Measurements from ENCODE around the gene PFKFB2.

Gene PFKFB2

GRCh38 chr1:207006914-207007313 lies 46.2 kb upstream of the PFKFB2 start:
- Histone ChIP-seq H3K36me3 (ENCODE audit: control insufficient read depth in 1 of 2, insufficient read depth in 2 of 2, low read depth in 1 of 2, low read length in 2 of 2) (no peaks in the 10 kb centered on the region), H3K79me1 (replicated peaks; ENCODE audit: low read length, poor library complexity, severe bottlenecking) (no peaks in the 10 kb centered on the region), H3K9ac (ENCODE audit: low read length) (no peak overlapping the region), H3K27me3 (ENCODE audit: control insufficient read depth in 1 of 2, insufficient read depth in 1 of 2, low read length in 2 of 2) (peaks cover 0 to 10% of the 10 kb centered on the region in 2 experiments), H3K9me3 (ENCODE audit: control insufficient read depth, low read length) (no peaks in the 10 kb centered on the region), H2BK120ac (ENCODE audit: low read depth, low read length) (no peak overlapping the region), H2AK5ac (ENCODE audit: low read length, severe bottlenecking) (peak overlapping the region; percentile 23), H2BK5ac (ENCODE audit: low read depth, low read length, poor library complexity, severe bottlenecking) (peak overlapping the region; percentile 19), H3K14ac (ENCODE audit: low read length in 2 of 2) (no peak overlapping the region), H2AFZ (ENCODE audit: low read depth, low read length) (no peak overlapping the region), H3K18ac (ENCODE audit: low read depth in 1 of 2, low read length in 2 of 2) (no peak overlapping the region), H3K4me3 (ENCODE audit: insufficient read depth in 1 of 2, low read depth in 1 of 2, low read length in 2 of 2) (no peak overlapping the region), H4K91ac (ENCODE audit: low read length) (no peak overlapping the region), H2BK12ac (ENCODE audit: low read length in 2 of 2) (no peak overlapping the region), H3K4me2 (ENCODE audit: low read length, poor library complexity, severe bottlenecking) (no peak overlapping the region), H3K23ac (ENCODE audit: low read length in 2 of 2) (no peak overlapping the region), H2BK15ac (ENCODE audit: low read depth, poor library complexity, severe bottlenecking) (no peak overlapping the region), H3K4ac (ENCODE audit: low read depth in 1 of 2, low read length in 2 of 2) (no peak overlapping the region), H3K27ac (ENCODE audit: low read length, poor library complexity, severe bottlenecking) (peak overlapping the region; percentile 41), H4K8ac (ENCODE audit: low read length) (no peak overlapping the region), H3K4me1 (ENCODE audit: control insufficient read depth, insufficient read depth, low read depth, low read length) (peaks cover 10% of the 10 kb centered on the region)
- DNase-seq: no peak
- WGBS: 85% methylated on average over 2 of the region's 3 CpGs

DNA sequence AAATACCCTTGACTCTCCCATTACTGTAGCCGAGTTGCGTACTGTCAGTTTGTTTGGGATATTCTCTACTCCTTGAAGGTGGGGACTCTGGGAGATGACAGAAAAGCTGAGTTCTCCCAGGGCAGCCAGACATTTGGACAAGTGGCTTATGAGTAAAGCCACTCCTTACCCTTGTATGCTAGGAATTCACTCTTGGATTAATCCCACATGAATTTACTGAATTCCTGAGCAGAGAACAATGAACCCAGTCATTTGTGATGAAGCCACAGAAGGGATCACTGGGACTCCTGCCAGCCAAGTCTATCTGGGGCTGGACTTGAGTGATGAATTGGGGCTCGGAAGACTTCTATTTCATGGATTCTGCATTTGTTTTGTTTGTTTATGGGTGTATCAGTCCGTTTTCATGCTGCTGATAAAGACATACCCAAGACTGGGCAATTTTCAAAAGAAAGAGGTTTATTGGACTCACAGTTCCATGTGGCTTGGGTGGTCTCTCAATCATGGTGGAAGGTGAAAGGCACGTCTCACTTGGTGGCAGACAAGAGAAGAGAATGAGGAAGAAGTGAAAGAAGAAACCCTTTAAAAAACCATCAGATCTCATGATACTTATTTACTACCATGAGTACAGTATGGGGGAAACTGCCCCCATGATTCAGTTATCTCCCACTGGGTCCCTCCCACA lies 45.6 kb upstream of the PFKFB2 start:
- no peak overlapping the region for H2BK5ac ChIP-seq (ENCODE audit: low read depth, low read length, poor library complexity, severe bottlenecking)
- H3K9me3 ChIP-seq (ENCODE audit: control insufficient read depth, low read length): no peaks in the 10 kb centered on the region
- no peak overlapping the region for H3K4me2 ChIP-seq (ENCODE audit: low read length, poor library complexity, severe bottlenecking)
- no peak overlapping the region for H4K91ac ChIP-seq (ENCODE audit: low read length)
- H2BK15ac ChIP-seq (ENCODE audit: low read depth, poor library complexity, severe bottlenecking): no peak overlapping the region
- H2BK12ac ChIP-seq (ENCODE audit: low read length in 2 of 2): no peak overlapping the region
- H3K23ac ChIP-seq (ENCODE audit: low read length in 2 of 2): no peak overlapping the region
- H2BK120ac ChIP-seq (ENCODE audit: low read depth, low read length): no peak overlapping the region
- H3K14ac ChIP-seq (ENCODE audit: low read length in 2 of 2): no peak overlapping the region
- H3K18ac ChIP-seq (ENCODE audit: low read depth in 1 of 2, low read length in 2 of 2): no peak overlapping the region
- H3K9ac ChIP-seq (ENCODE audit: low read length): no peak overlapping the region
- peak overlapping the region; percentile 41 for H3K27ac ChIP-seq (ENCODE audit: low read length, poor library complexity, severe bottlenecking)
- no peak overlapping the region for H3K4ac ChIP-seq (ENCODE audit: low read depth in 1 of 2, low read length in 2 of 2)
- peaks cover 0 to 10% of the 10 kb centered on the region in 2 experiments for H3K27me3 ChIP-seq (ENCODE audit: control insufficient read depth in 1 of 2, insufficient read depth in 1 of 2, low read length in 2 of 2)
- no peaks in the 10 kb centered on the region for H3K79me1 ChIP-seq (replicated peaks; ENCODE audit: low read length, poor library complexity, severe bottlenecking)
- H2AFZ ChIP-seq (ENCODE audit: low read depth, low read length): no peak overlapping the region
- no peak overlapping the region for H4K8ac ChIP-seq (ENCODE audit: low read length)
- H3K36me3 ChIP-seq (ENCODE audit: control insufficient read depth in 1 of 2, insufficient read depth in 2 of 2, low read depth in 1 of 2, low read length in 2 of 2): no peaks in the 10 kb centered on the region
- DNase-seq: peak; percentile 28
- peaks cover 10% of the 10 kb centered on the region for H3K4me1 ChIP-seq (ENCODE audit: control insufficient read depth, insufficient read depth, low read depth, low read length)
- WGBS: 31% methylated on average over 4 of the region's 5 CpGs
- no peak overlapping the region for H2AK5ac ChIP-seq (ENCODE audit: low read length, severe bottlenecking)
- no peak overlapping the region for H3K4me3 ChIP-seq (ENCODE audit: insufficient read depth in 1 of 2, low read depth in 1 of 2, low read length in 2 of 2)

DNA sequence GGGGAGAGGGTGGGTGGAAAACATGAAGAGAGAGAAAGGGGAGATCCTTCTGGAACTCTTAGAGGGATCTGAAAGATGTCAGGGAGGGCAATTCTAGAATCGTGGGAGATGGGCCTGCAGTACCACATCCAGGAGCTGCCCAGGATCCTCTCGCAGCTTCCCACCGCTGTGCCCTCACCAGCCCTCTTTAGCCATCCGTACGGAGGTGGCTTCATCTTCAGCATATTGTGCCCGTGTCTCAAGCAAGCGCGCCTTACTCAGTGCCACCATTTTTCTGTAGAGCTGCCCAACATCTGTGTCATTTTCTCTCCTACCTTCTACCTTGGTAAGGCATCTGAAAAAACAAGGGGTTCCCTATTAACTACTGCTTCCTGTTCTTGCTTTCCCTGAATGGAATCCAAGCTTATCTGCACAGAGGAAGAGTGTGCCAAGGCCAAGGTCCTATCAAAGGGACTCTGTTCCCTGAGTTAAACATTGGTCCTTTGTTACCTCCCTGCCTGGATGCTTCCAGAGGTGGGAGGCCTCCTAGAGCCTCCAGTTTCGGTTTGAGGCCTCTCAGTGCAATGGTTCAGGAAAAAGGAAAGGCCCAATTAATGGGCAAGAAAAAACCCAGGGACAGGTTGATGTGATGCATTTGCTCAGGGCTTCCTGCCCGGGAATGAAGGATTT lies 43.8 kb upstream of the PFKFB2 start:
- Histone ChIP-seq H2BK120ac (ENCODE audit: low read depth, low read length) (no peak overlapping the region), H2AK5ac (ENCODE audit: low read length, severe bottlenecking) (no peak overlapping the region), H2BK15ac (ENCODE audit: low read depth, poor library complexity, severe bottlenecking) (no peak overlapping the region), H2AFZ (ENCODE audit: low read depth, low read length) (no peak overlapping the region), H3K4me1 (ENCODE audit: control insufficient read depth, insufficient read depth, low read depth, low read length) (peaks cover 10% of the 10 kb centered on the region), H3K4me3 (ENCODE audit: insufficient read depth in 1 of 2, low read depth in 1 of 2, low read length in 2 of 2) (no peak overlapping the region), H3K9me3 (ENCODE audit: control insufficient read depth, low read length) (no peaks in the 10 kb centered on the region), H3K4ac (ENCODE audit: low read depth in 1 of 2, low read length in 2 of 2) (no peak overlapping the region), H3K14ac (ENCODE audit: low read length in 2 of 2) (no peak overlapping the region), H3K36me3 (ENCODE audit: control insufficient read depth in 1 of 2, insufficient read depth in 2 of 2, low read depth in 1 of 2, low read length in 2 of 2) (no peaks in the 10 kb centered on the region), H3K4me2 (ENCODE audit: low read length, poor library complexity, severe bottlenecking) (no peak overlapping the region), H3K79me1 (replicated peaks; ENCODE audit: low read length, poor library complexity, severe bottlenecking) (no peaks in the 10 kb centered on the region), H3K23ac (ENCODE audit: low read length in 2 of 2) (no peak overlapping the region), H4K91ac (ENCODE audit: low read length) (no peak overlapping the region), H3K27me3 (ENCODE audit: control insufficient read depth in 1 of 2, insufficient read depth in 1 of 2, low read length in 2 of 2) (peaks cover 0 to 13% of the 10 kb centered on the region in 2 experiments), H3K18ac (ENCODE audit: low read depth in 1 of 2, low read length in 2 of 2) (no peak overlapping the region), H3K9ac (ENCODE audit: low read length) (no peak overlapping the region), H3K27ac (ENCODE audit: low read length, poor library complexity, severe bottlenecking) (no peak overlapping the region), H2BK12ac (ENCODE audit: low read length in 2 of 2) (no peak overlapping the region), H4K8ac (ENCODE audit: low read length) (no peak overlapping the region), H2BK5ac (ENCODE audit: low read depth, low read length, poor library complexity, severe bottlenecking) (no peak overlapping the region)
- WGBS: 93% methylated on average over 10 of the region's 10 CpGs
- DNase-seq: no peak

DNA sequence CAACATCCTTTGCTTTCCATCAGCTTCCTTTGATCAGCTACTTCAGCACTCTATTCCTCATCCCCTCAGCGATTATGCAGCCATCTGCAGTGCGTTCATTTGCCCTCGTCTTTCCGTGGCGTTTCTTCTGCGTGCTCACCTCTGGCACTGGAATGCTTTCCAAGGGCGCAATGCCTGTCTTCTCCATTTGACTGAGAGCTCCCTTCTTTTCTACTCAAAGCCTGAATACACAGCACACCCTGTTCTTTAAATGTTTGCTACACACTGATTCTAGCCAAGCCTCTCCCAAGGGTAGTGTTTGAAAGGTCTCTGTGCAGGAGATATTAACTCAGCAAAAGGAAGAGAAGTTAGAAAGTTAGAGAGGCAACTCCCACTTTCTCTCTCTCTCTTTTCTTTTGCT lies 43.1 kb upstream of the PFKFB2 start:
- 94% methylated on average over 7 of the region's 7 CpGs for WGBS
- H3K23ac ChIP-seq (ENCODE audit: low read length in 2 of 2): no peak overlapping the region
- no peak overlapping the region for H4K8ac ChIP-seq (ENCODE audit: low read length)
- no peak overlapping the region for H2AK5ac ChIP-seq (ENCODE audit: low read length, severe bottlenecking)
- H3K18ac ChIP-seq (ENCODE audit: low read depth in 1 of 2, low read length in 2 of 2): no peak overlapping the region
- H3K79me1 ChIP-seq (replicated peaks; ENCODE audit: low read length, poor library complexity, severe bottlenecking): no peaks in the 10 kb centered on the region
- peaks cover 10% of the 10 kb centered on the region for H3K4me1 ChIP-seq (ENCODE audit: control insufficient read depth, insufficient read depth, low read depth, low read length)
- H4K91ac ChIP-seq (ENCODE audit: low read length): no peak overlapping the region
- H2AFZ ChIP-seq (ENCODE audit: low read depth, low read length): no peak overlapping the region
- H2BK15ac ChIP-seq (ENCODE audit: low read depth, poor library complexity, severe bottlenecking): no peak overlapping the region
- H3K4me2 ChIP-seq (ENCODE audit: low read length, poor library complexity, severe bottlenecking): no peak overlapping the region
- no peak for DNase-seq
- H3K9me3 ChIP-seq (ENCODE audit: control insufficient read depth, low read length): no peaks in the 10 kb centered on the region
- H3K27ac ChIP-seq (ENCODE audit: low read length, poor library complexity, severe bottlenecking): no peak overlapping the region
- no peak overlapping the region for H3K14ac ChIP-seq (ENCODE audit: low read length in 2 of 2)
- no peak overlapping the region for H3K4me3 ChIP-seq (ENCODE audit: insufficient read depth in 1 of 2, low read depth in 1 of 2, low read length in 2 of 2)
- no peak overlapping the region for H2BK120ac ChIP-seq (ENCODE audit: low read depth, low read length)
- H2BK12ac ChIP-seq (ENCODE audit: low read length in 2 of 2): no peak overlapping the region
- H3K9ac ChIP-seq (ENCODE audit: low read length): no peak overlapping the region
- H2BK5ac ChIP-seq (ENCODE audit: low read depth, low read length, poor library complexity, severe bottlenecking): no peak overlapping the region
- H3K27me3 ChIP-seq (ENCODE audit: control insufficient read depth in 1 of 2, insufficient read depth in 1 of 2, low read length in 2 of 2): peaks cover 0 to 17% of the 10 kb centered on the region in 2 experiments
- no peak overlapping the region for H3K4ac ChIP-seq (ENCODE audit: low read depth in 1 of 2, low read length in 2 of 2)
- no peaks in the 10 kb centered on the region for H3K36me3 ChIP-seq (ENCODE audit: control insufficient read depth in 1 of 2, insufficient read depth in 2 of 2, low read depth in 1 of 2, low read length in 2 of 2)
